Activated CD8-positive, alpha-beta T cell treated with anti-CD3 and anti-CD28 coated beads for 36 hours (primary cell): ENCODE data around the gene EMX2. TPM values are rescaled to one million over a fixed set of nuclear protein-coding genes. Genes with fewer than 3 reads are reported as not detected.

Experiments
- ATAC-seq: fragments of 200-7000 bp; cut with Tn5 transposase; one replicate; pipeline ENCODE4 v1.10.0; 2021; ENCODE audit warnings: mild to moderate bottlenecking, moderate library complexity
- CTCF ChIA-PET: fragments of 350-600 bp; sonication (Branson Sonifier 250); formaldehyde crosslinking; loops from one replicate; lab custom pipeline; 2021; ENCODE audit warnings: antibody characterized with exemption; lab: Charles Lee
- POLR2A ChIA-PET: fragments of 350-600 bp; sonication (Branson Sonifier 250); formaldehyde crosslinking; loops from one replicate; lab custom pipeline; 2021; ENCODE audit warnings: antibody characterized with exemption; lab: Charles Lee
- DNase-seq: peaks from one replicate; pipeline ENCODE4 v3.0.0-alpha.2; 2020
- H3K27ac Mint-ChIP-seq: one replicate; pipeline ENCODE4 v1.8.0; 2021; ENCODE audit warnings: mild to moderate bottlenecking, mixed read lengths
- H3K27me3 Mint-ChIP-seq: one replicate; pipeline ENCODE4 v1.8.0; 2021; ENCODE audit warnings: mixed read lengths
- H3K36me3 Mint-ChIP-seq: one replicate; pipeline ENCODE4 v1.8.0; 2021; ENCODE audit warnings: low read depth, mixed read lengths
- H3K4me1 Mint-ChIP-seq: one replicate; pipeline ENCODE4 v1.8.0; 2021; ENCODE audit warnings: low read depth, mixed read lengths
- H3K4me3 Mint-ChIP-seq: one replicate; pipeline ENCODE4 v1.8.0; 2021; ENCODE audit warnings: mild to moderate bottlenecking, moderate library complexity, mixed read lengths
- H3K9me3 Mint-ChIP-seq: one replicate; pipeline ENCODE4 v1.8.0; 2021; ENCODE audit warnings: mixed read lengths
- intact Hi-C: fragments of 100-400 bp; cut with micrococcal nuclease; formaldehyde crosslinking; loops from one replicate; pipeline ENCODE4 v1.10.0; 2022
- total RNA-seq, 2 experiments: library from RNA; stranded (reverse); gene quantifications; one replicate each; pipeline ENCODE4 v1.2.3, GENCODE V29; 2021
- TF ChIP-seq, protein P1 (sequence below): fragments of 200-600 bp; IDR thresholded peaks from one replicate; pipeline ENCODE4 v1.8.0; 2022; ENCODE audit warnings: antibody characterized with exemption, mild to moderate bottlenecking

EMX2 gene
- total RNA-seq, 2 experiments from 2014 or later: not detected

GRCh38 chr10:117594722-117595121 is 52.2 kb downstream of the EMX2 start:
- Mint-ChIP-seq H3K4me1 (no peaks in the 10 kb centered on the region), H3K9me3 (no peaks in the 10 kb centered on the region), H3K27me3 (peaks cover 8% of the 10 kb centered on the region), H3K4me3 (no peak overlapping the region), H3K27ac (no peak overlapping the region), H3K36me3 (no peaks in the 10 kb centered on the region)
- TF ChIP-seq, protein P1, sequence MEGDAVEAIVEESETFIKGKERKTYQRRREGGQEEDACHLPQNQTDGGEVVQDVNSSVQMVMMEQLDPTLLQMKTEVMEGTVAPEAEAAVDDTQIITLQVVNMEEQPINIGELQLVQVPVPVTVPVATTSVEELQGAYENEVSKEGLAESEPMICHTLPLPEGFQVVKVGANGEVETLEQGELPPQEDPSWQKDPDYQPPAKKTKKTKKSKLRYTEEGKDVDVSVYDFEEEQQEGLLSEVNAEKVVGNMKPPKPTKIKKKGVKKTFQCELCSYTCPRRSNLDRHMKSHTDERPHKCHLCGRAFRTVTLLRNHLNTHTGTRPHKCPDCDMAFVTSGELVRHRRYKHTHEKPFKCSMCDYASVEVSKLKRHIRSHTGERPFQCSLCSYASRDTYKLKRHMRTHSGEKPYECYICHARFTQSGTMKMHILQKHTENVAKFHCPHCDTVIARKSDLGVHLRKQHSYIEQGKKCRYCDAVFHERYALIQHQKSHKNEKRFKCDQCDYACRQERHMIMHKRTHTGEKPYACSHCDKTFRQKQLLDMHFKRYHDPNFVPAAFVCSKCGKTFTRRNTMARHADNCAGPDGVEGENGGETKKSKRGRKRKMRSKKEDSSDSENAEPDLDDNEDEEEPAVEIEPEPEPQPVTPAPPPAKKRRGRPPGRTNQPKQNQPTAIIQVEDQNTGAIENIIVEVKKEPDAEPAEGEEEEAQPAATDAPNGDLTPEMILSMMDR: no peak
- ChIA-PET POLR2A (no interaction called here), CTCF (no interaction called here)
- ATAC-seq (no peak), DNase-seq (no peak)
- intact Hi-C loops: no loop called here

DNA sequence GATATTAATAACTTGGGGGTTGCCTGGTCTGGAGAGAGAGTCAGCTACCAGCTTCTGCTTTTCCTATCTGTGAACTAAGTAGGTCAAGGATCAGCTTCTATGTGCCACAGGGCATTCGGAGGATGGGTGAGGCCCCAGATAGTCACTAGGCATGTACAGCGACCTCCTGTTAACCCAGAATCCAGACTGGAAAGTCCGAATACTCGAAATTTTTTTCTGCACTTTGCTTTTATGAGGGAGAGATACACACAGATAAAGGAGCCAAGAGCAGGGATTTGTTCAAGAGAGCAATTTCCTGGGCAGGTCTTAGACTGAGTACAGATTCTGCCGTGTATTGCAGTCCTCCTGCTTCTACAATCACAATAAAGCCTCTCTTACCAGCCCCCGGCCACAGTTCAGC is 54.2 kb downstream of the EMX2 start:
- TF ChIP-seq, protein P1: no peak
- DNase-seq: no peak
- ChIA-PET POLR2A (no interaction called here), CTCF (no interaction called here)
- no peak for ATAC-seq
- Mint-ChIP-seq H3K27ac (no peak overlapping the region), H3K4me3 (no peak overlapping the region), H3K27me3 (peaks cover 5% of the 10 kb centered on the region), H3K9me3 (no peaks in the 10 kb centered on the region), H3K36me3 (no peaks in the 10 kb centered on the region), H3K4me1 (no peaks in the 10 kb centered on the region)
- intact Hi-C loops: no loop called here

DNA sequence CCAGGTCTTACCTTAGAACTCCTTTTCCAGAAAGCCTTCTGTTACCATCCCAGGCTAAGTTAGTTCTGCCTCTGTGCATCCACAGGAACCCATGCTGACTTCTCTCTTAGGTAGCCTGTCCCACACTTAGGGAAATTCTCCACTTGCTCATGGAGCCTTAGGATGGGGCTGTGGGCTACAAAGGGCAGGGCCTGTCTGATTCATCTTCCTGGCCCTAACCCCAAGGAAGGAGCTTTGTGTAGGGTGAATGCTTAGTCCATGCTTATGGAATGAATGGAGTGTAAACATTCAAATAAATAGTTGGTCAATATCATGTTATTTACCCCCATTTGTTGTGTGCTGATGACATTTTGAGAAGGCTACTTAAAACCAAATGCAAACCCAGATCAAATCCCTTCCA is 54.7 kb downstream of the EMX2 start:
- CTCF ChIA-PET: no interaction called here

More for the DNA sequence above, 54.7 kb downstream of the EMX2 start:
- POLR2A ChIA-PET: no interaction called here
- intact Hi-C loops: no loop called here
- Mint-ChIP-seq H3K27ac (no peak overlapping the region), H3K9me3 (no peaks in the 10 kb centered on the region), H3K4me3 (no peak overlapping the region), H3K4me1 (no peaks in the 10 kb centered on the region), H3K27me3 (peaks cover 9% of the 10 kb centered on the region), H3K36me3 (no peaks in the 10 kb centered on the region)
- no peak for ATAC-seq
- TF ChIP-seq, protein P1: no peak
- DNase-seq: no peak

Other genes with a start within 250 kb of the EMX2 start
- 10 to 100 TPM; 15.5 to 16.2 TPM for gene PDZD8, start 167.3 kb upstream of the EMX2 start, total RNA-seq